Esophagus squamous epithelium (tissue), 4 donors: ENCODE measurements around the gene DLG2.

Experiments used
- CTCF ChIP-seq, 6 experiments: fragments of 450-650 bp in 4 of 6; fragments of 200-600 bp in 2 of 6; sonication (generic) in 2 of 6; IDR thresholded peaks; one replicate each; pipeline ENCODE4 v1.5.1; 2016 to 2019; ENCODE audit warnings: antibody characterized with exemption in 6 of 6, mild to moderate bottlenecking in 4 of 6, moderate library complexity in 4 of 6
- POLR2A ChIP-seq, 4 donors: fragments of 450-650 bp; IDR thresholded peaks; one replicate each; pipeline ENCODE4 v1.6.1; 2017; ENCODE audit warnings: antibody characterized with exemption in 4 of 4, mild to moderate bottlenecking in 4 of 4, moderate library complexity in 3 of 4

GRCh38 chr11:85076535-85077330 lies 550.4 kb downstream of the DLG2 start:
- no peak for TF ChIP-seq CTCF (IDR thresholded peaks at IDR 0.05)
- no peak for TF ChIP-seq POLR2A (IDR thresholded peaks at IDR 0.05)
